Neuronal stem cell (in vitro differentiated cells): Measurements from ENCODE around the gene AMZ2.
A peak's percentile ranks its signal among the peaks of the same experiment; 100 is the strongest.

Experiments used
- DNase-seq: peaks from one replicate; pipeline ENCODE4 v3.0.0-alpha.2; 2013; ENCODE audit warnings: low spot score
- H2AFZ ChIP-seq: one replicate; pipeline ENCODE4 v1.6.1; 2013; ENCODE audit warnings: mild to moderate bottlenecking, low read length, inconsistent platforms
- H2AK5ac ChIP-seq: 2 replicates; pipeline ENCODE4 v1.6.1; 2013; ENCODE audit warnings: low read depth, mild to moderate bottlenecking, inconsistent platforms, low read length, moderate library complexity, mixed read lengths
- H2BK120ac ChIP-seq: 2 replicates; pipeline ENCODE4 v1.6.1; 2013; ENCODE audit warnings: low read depth, mild to moderate bottlenecking, inconsistent platforms, low read length, moderate library complexity, mixed read lengths
- H2BK12ac ChIP-seq: one replicate; pipeline ENCODE4 v1.6.1; 2013; ENCODE audit warnings: low read length, inconsistent platforms
- H2BK15ac ChIP-seq: 2 replicates; pipeline ENCODE4 v1.6.1; 2013; ENCODE audit warnings: mild to moderate bottlenecking, low read length, inconsistent platforms, mixed read lengths
- H2BK5ac ChIP-seq: one replicate; pipeline ENCODE4 v1.6.1; 2013; ENCODE audit warnings: inconsistent platforms, mild to moderate bottlenecking, low read length, moderate library complexity
- H3K14ac ChIP-seq: one replicate; pipeline ENCODE4 v1.6.1; 2013; ENCODE audit warnings: low read length, inconsistent platforms
- H3K18ac ChIP-seq: 2 replicates; pipeline ENCODE4 v1.6.1; 2013; ENCODE audit warnings: low read length, inconsistent platforms
- H3K23ac ChIP-seq: 2 replicates; pipeline ENCODE4 v1.6.1; 2013; ENCODE audit warnings: low read depth, mild to moderate bottlenecking, mixed read lengths, low read length, inconsistent platforms; ENCODE audit not compliant: poor library complexity
- H3K27ac ChIP-seq: replicated peaks from 3 replicates; pipeline ENCODE4 v1.5.1; 2013; ENCODE audit warnings: low read length, inconsistent platforms
- H3K27me3 ChIP-seq, 3 experiments: 2 replicates each; pipeline ENCODE4 v1.6.1; 2013; ENCODE audit warnings: low read length in 3 of 3, mild to moderate bottlenecking in 2 of 3, inconsistent platforms in 1 of 3, low read depth in 1 of 3, mixed read lengths in 1 of 3, moderate library complexity in 1 of 3; ENCODE audit not compliant: control insufficient read depth in 3 of 3, insufficient read depth in 3 of 3
- H3K36me3 ChIP-seq, 2 donors: replicated peaks in 1 of 2; 2 replicates each; pipeline ENCODE4 v1.6.1; 2013; ENCODE audit warnings: low read length in 2 of 2; ENCODE audit not compliant: control insufficient read depth in 2 of 2, insufficient read depth in 2 of 2
- H3K4ac ChIP-seq: 2 replicates; pipeline ENCODE4 v1.6.1; 2013; ENCODE audit warnings: inconsistent platforms, mild to moderate bottlenecking, low read length, moderate library complexity
- H3K4me1 ChIP-seq, 2 donors: 1 replicate in 1 of 2; 2 replicates in 1 of 2; pipeline ENCODE4 v1.6.1; 2013; ENCODE audit warnings: low read length in 2 of 2, low read depth in 1 of 2; ENCODE audit not compliant: control insufficient read depth in 2 of 2, insufficient read depth in 1 of 2
- H3K4me2 ChIP-seq: one replicate; pipeline ENCODE4 v1.6.1; 2013; ENCODE audit warnings: mild to moderate bottlenecking, low read length, inconsistent platforms; ENCODE audit not compliant: insufficient read depth, poor library complexity, severe bottlenecking
- H3K4me3 ChIP-seq, 2 donors: 2 replicates each; pipeline ENCODE4 v1.5.1; 2013; ENCODE audit warnings: low read length in 2 of 2, mild to moderate bottlenecking in 2 of 2, inconsistent platforms in 1 of 2, moderate library complexity in 1 of 2
- H3K79me1 ChIP-seq: one replicate; pipeline ENCODE4 v1.6.1; 2013; ENCODE audit warnings: low read depth, mild to moderate bottlenecking, inconsistent platforms, low read length, moderate library complexity
- H3K9ac ChIP-seq: one replicate; pipeline ENCODE4 v1.6.1; 2013; ENCODE audit warnings: mild to moderate bottlenecking, low read depth, low read length, inconsistent platforms; ENCODE audit not compliant: poor library complexity
- H3K9me3 ChIP-seq, 2 donors: replicated peaks in 1 of 2; 2 replicates each; pipeline versions ENCODE3 to v1.6.1; 2013; ENCODE audit warnings: low read length in 2 of 2, mild to moderate bottlenecking in 2 of 2, inconsistent platforms in 1 of 2, low read depth in 1 of 2, mixed read lengths in 1 of 2, moderate library complexity in 1 of 2; ENCODE audit not compliant: control insufficient read depth in 2 of 2, insufficient read depth in 1 of 2
- H4K8ac ChIP-seq: one replicate; pipeline ENCODE4 v1.6.1; 2013; ENCODE audit warnings: low read depth, mild to moderate bottlenecking, inconsistent platforms, low read length, moderate library complexity
- H4K91ac ChIP-seq: one replicate; pipeline ENCODE4 v1.6.1; 2013; ENCODE audit warnings: low read length, low read depth, mild to moderate bottlenecking, inconsistent platforms; ENCODE audit not compliant: poor library complexity
- WGBS, 2 donors: extraction: QIAGEN DNeasy Blood & Tissue Kit; methylation state at CpG; one replicate each; pipeline ENCODE4 v1.1.7; 2013; ENCODE audit warnings: missing lambda C conversion rate in 2 of 2, mixed read lengths in 1 of 2; ENCODE audit not compliant: insufficient read length in 2 of 2, insufficient replicate concordance in 1 of 2; ENCODE audit errors: extremely low coverage in 2 of 2; 5-methylcytosine and 5-hydroxymethylcytosine counted together

Gene AMZ2

GRCh38 chr17:68205251-68205807 is 42.5 kb upstream of the AMZ2 start:
- peaks cover 4 to 10% of the 10 kb centered on the region in 2 donors for H3K4me1 ChIP-seq
- H2AFZ ChIP-seq, result peak overlapping the region; percentile 99
- no peak overlapping the region for H2BK120ac ChIP-seq
- H3K4me2 ChIP-seq, result peak overlapping the region; percentile 69
- peak overlapping the region; percentile 69 for H3K27ac ChIP-seq
- peak overlapping the region; percentile 100 for H3K18ac ChIP-seq
- peaks cover 2 to 18% of the 10 kb centered on the region in 2 donors for H3K36me3 ChIP-seq
- H3K4ac ChIP-seq, result no peak overlapping the region
- no peak overlapping the region for H2BK15ac ChIP-seq
- peak overlapping the region; percentile 66 for H2BK5ac ChIP-seq
- no peaks in the 10 kb centered on the region for H3K9me3 ChIP-seq
- H3K79me1 ChIP-seq, result peaks cover 2% of the 10 kb centered on the region
- H3K4me3 ChIP-seq, result peak overlapping the region; percentile 62 to 94
- no peak overlapping the region for H2BK12ac ChIP-seq
- H4K8ac ChIP-seq, result no peak overlapping the region
- peak overlapping the region; percentile 98 for H3K14ac ChIP-seq
- H3K23ac ChIP-seq, result peak overlapping the region; percentile 96
- H3K9ac ChIP-seq, result peak overlapping the region; percentile 98
- H2AK5ac ChIP-seq, result no peak overlapping the region
- no CpG with 5 or more reads among the region's 71 CpGs for WGBS, 2 donors
- no peak overlapping the region for H4K91ac ChIP-seq
- peak; percentile 91 for DNase-seq
- H3K27me3 ChIP-seq, result peaks cover 0 to 43% (median 31%) of the 10 kb centered on the region in 3 experiments

- Histone ChIP-seq H2BK120ac (no peak overlapping the region), H3K9ac (peak overlapping the region; percentile 98), H2BK5ac (peak overlapping the region; percentile 66), H3K18ac (peak overlapping the region; percentile 100), H3K4me1 (peaks cover 0 to 9% of the 10 kb centered on the region in 2 donors), H2BK15ac (no peak overlapping the region), H2AFZ (peak overlapping the region; percentile 99), H3K14ac (peak overlapping the region; percentile 17), H2BK12ac (no peak overlapping the region), H4K8ac (no peak overlapping the region), H2AK5ac (no peak overlapping the region), H3K27ac (peak overlapping the region; percentile 46), H3K4ac (no peak overlapping the region), H3K36me3 (peaks cover 2 to 26% of the 10 kb centered on the region in 2 donors), H3K4me3 (peak overlapping the region; percentile 62 to 94), H3K79me1 (peaks cover 2% of the 10 kb centered on the region), H3K23ac (peak overlapping the region; percentile 96), H3K27me3 (peaks cover 0 to 37% (median 25%) of the 10 kb centered on the region in 3 experiments), H3K4me2 (peak overlapping the region; percentile 69), H4K91ac (no peak overlapping the region), H3K9me3 (no peaks in the 10 kb centered on the region)
- no CpG with 5 or more reads among the region's 50 CpGs for WGBS, 2 donors
- no peak for DNase-seq
Observed at GRCh38 chr17:68205808-68206720, 41.8 kb upstream of the AMZ2 start.

- no peak overlapping the region for H2BK12ac ChIP-seq
- WGBS, 2 donors, result no CpG with 5 or more reads among the region's 37 CpGs
Observed at GRCh38 chr17:68207651-68208253, 40.1 kb upstream of the AMZ2 start.

More at GRCh38 chr17:68207651-68208253, 40.1 kb upstream of the AMZ2 start:
- Histone ChIP-seq H2AFZ (no peak overlapping the region), H2BK5ac (no peak overlapping the region), H3K4me3 (no peak overlapping the region), H3K14ac (peak overlapping the region; percentile 38), H3K4me2 (no peak overlapping the region), H3K4ac (no peak overlapping the region), H3K36me3 (peaks cover 2 to 33% of the 10 kb centered on the region in 2 donors), H3K18ac (no peak overlapping the region), H4K91ac (no peak overlapping the region), H3K27me3 (peaks cover 0 to 20% (median 14%) of the 10 kb centered on the region in 3 experiments), H4K8ac (no peak overlapping the region), H2AK5ac (no peak overlapping the region), H3K27ac (no peak overlapping the region), H2BK120ac (no peak overlapping the region), H3K23ac (no peak overlapping the region), H3K9me3 (no peaks in the 10 kb centered on the region), H3K4me1 (peaks cover 0 to 9% of the 10 kb centered on the region in 2 donors), H3K9ac (no peak overlapping the region), H3K79me1 (peaks cover 4% of the 10 kb centered on the region), H2BK15ac (no peak overlapping the region)
- DNase-seq, result no peak
